Fibroblast of villous mesenchyme (primary cell): ENCODE measurements around the gene NSMCE1. TPM values are rescaled to one million over a fixed set of nuclear protein-coding genes. Genes with fewer than 3 reads are reported as not detected.
"Not testable (repeated sequence)": the region's sequence is repeated elsewhere in the genome, so short reads cannot be mapped to it uniquely, and the experiment has no call there.

Source experiments
- DNase-seq: peaks from one replicate; pipeline ENCODE4 v3.0.0-alpha.2; 2010; ENCODE audit warnings: low read depth
- H3K4me3 ChIP-seq: 2 replicates; pipeline ENCODE4 v1.5.1; 2011; ENCODE audit warnings: low read depth, mild to moderate bottlenecking, low read length
- CTCF ChIP-seq: IDR thresholded peaks from 2 replicates; pipeline ENCODE4 v1.5.1; 2012; ENCODE audit warnings: low read depth, mild to moderate bottlenecking, low read length; ENCODE audit not compliant: insufficient read depth
- total RNA-seq: library from RNA; depleted of rRNA; stranded (reverse); fragments of >200 nt; gene quantifications from 2 replicates; pipeline ENCODE4 v1.2.3, GENCODE V29; 2012

Gene NSMCE1
- total RNA-seq, 1 donor = 69.1 TPM

DNA sequence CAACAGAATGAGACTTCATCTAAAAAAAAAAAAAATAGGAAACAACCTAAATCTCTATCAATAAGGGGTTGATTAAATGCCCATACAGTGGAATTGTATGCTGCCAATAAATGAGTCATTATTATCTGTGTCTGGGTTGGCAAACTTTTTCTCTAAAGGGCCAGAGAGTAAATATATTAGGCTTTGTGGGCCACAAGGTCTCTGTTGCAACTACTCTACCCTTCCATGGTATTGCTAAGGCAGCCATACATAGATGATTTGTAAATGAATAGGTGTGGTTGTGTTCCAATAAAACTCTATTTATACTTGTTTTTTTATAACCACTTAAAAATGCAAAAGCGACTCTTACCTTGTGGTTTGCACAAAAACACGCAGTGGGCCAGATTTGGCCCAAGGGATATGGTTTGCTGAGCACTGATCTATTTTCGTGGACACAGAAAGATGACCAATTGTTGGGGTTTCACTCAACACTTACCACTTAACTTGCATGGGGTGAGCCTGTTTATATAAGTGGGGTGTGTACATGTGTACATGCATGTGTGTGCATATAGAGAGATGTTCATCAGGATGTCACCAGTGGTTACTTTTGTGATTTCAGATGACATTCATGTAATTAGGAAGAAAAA lies 32.8 kb upstream of the NSMCE1 start:
- DNase-seq = no peak
- no peak for TF ChIP-seq CTCF
- H3K4me3 ChIP-seq = no peak overlapping the region

DNA sequence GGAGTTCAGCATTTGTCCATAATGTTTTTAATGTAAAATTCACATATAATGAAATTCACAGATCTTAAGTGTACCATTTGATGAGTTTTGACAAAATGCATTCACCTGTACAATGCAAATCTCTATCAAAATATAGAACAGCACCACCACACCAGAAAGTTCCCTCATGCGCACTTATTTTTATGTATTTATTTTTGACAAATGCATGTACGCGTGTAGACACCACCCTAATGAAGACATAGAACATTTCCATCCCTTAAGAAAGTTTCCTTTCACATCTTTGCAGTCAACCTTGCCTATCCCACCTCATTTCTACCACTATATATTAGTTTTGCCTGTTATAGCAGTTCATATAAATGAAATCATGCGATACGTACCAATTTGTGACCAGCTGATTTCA lies 29.6 kb upstream of the NSMCE1 start:
- no peak overlapping the region for H3K4me3 ChIP-seq
- no peak for TF ChIP-seq CTCF
- DNase-seq = no peak

DNA sequence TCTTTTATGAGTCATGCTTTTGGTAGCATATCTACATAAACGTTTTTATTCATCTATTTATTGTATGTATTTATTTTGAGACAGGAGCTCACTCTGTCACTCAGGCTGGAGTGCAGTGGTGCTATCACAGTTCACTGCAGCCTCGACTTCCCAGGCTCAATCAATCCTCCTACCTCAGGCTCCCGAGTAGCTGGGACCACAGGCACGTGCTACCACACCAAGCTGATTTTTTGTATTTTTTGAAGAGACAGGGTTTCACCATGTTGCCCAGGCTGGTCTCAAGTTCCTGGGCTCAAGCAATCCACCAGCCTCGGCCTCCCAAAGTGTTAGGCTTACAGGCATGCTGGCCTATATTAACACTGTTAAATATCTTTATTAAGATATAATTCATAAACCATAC lies 24.8 kb upstream of the NSMCE1 start:
- H3K4me3 ChIP-seq = no peak overlapping the region
- TF ChIP-seq CTCF = no peak
- no peak for DNase-seq

GRCh38 chr16:27291722-27292240 lies 23.2 kb upstream of the NSMCE1 start:
- no peak for TF ChIP-seq CTCF
- no peak overlapping the region for H3K4me3 ChIP-seq
- DNase-seq = no peak

- no peak for TF ChIP-seq CTCF
- no peak for DNase-seq
- H3K4me3 ChIP-seq = no peak overlapping the region
Observed at GRCh38 chr16:27291106-27291505, 22.5 kb upstream of the NSMCE1 start.

DNA sequence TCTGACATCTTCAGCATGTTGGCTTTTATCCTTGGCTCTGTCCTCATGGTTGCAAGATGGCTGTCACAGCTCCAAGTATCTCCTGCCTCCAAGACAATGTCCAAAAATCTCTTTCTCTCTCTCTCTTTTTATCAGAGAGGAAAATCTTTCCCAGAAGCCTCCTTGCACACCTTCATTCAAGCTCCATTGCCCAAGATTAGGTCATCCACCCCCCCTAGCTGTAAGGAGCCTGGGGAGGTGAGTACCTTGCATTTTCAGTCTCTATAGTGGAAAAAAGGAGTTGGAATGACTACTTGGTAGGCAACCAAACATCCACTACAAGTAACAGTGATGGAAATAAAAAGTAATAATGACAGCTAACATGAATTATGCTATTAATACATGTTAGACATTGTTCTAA lies 22.0 kb upstream of the NSMCE1 start:
- TF ChIP-seq CTCF = no peak
- no peak overlapping the region for H3K4me3 ChIP-seq
- no peak for DNase-seq

DNA sequence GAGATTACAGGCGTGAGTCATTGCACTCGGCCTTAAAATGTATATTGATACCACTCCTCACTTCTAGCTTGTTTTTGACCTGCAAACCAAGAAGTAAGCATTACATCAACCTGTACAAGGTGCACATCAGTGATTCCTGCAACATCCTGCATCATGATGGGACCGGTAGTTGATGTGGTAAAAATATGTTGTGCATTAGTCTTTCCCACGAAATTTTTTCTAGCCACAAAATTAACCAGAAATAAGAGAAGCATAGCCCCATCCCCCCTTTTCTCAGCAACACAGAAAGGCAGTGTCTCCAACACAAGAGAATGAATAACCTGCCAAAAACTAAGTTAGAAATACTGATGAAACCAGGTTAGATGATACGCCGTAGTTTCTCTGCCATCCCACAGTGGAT lies 21.1 kb upstream of the NSMCE1 start:
- H3K4me3 ChIP-seq = no peak overlapping the region
- DNase-seq = no peak
- TF ChIP-seq CTCF = no peak

- H3K4me3 ChIP-seq, DNase-seq: not testable (repeated sequence)
Observed at GRCh38 chr16:27288313-27288712, 19.7 kb upstream of the NSMCE1 start.
